GM12864 (cell line): ENCODE results near the gene HS6ST2.

Experiments
- DNase-seq: peaks from one replicate; pipeline ENCODE4 v3.0.0-alpha.2; 2011; ENCODE audit warnings: low read depth
- H3K4me3 ChIP-seq: 2 replicates; pipeline ENCODE4 v1.5.1; 2011; ENCODE audit warnings: mild to moderate bottlenecking, low read depth, low read length, control low read depth
- CTCF ChIP-seq: IDR thresholded peaks from 2 replicates; pipeline ENCODE4 v1.5.1; 2011; ENCODE audit warnings: low read depth, mild to moderate bottlenecking, moderate library complexity, low read length, control low read depth, inconsistent platforms; ENCODE audit errors: missing control alignments

Gene HS6ST2

GRCh38 chrX:132590350-132591026 lies 367.9 kb downstream of the HS6ST2 start:
- H3K4me3 ChIP-seq = no peak overlapping the region
- TF ChIP-seq CTCF = no peak
- no peak for DNase-seq

GRCh38 chrX:132584936-132585335 lies 373.5 kb downstream of the HS6ST2 start:
- no peak overlapping the region for H3K4me3 ChIP-seq
- no peak for TF ChIP-seq CTCF
- no peak for DNase-seq

- no peak for DNase-seq
- TF ChIP-seq CTCF = no peak
- H3K4me3 ChIP-seq = no peak overlapping the region
These were observed 381.5 kb downstream of the HS6ST2 start for GRCh38 chrX:132576939-132577338.
